LNCaP clone FGC (cell line): Measurements from ENCODE around the gene LMNA.

Experiments used
- DNase-seq: peaks from one replicate; pipeline ENCODE4 v3.0.0-alpha.2; 2011; ENCODE audit warnings: low read depth
- H3K4me3 ChIP-seq: 2 replicates; pipeline ENCODE4 v1.5.1; 2011; ENCODE audit warnings: mild to moderate bottlenecking, low read depth, low read length, control low read depth
- TF ChIP-seq, protein P1 (sequence below): IDR thresholded peaks from 2 replicates; pipeline ENCODE4 v1.5.1; 2012; ENCODE audit warnings: mild to moderate bottlenecking; ENCODE audit not compliant: control insufficient read depth, insufficient read depth; ENCODE audit errors: extremely low read depth

The LMNA gene

DNA sequence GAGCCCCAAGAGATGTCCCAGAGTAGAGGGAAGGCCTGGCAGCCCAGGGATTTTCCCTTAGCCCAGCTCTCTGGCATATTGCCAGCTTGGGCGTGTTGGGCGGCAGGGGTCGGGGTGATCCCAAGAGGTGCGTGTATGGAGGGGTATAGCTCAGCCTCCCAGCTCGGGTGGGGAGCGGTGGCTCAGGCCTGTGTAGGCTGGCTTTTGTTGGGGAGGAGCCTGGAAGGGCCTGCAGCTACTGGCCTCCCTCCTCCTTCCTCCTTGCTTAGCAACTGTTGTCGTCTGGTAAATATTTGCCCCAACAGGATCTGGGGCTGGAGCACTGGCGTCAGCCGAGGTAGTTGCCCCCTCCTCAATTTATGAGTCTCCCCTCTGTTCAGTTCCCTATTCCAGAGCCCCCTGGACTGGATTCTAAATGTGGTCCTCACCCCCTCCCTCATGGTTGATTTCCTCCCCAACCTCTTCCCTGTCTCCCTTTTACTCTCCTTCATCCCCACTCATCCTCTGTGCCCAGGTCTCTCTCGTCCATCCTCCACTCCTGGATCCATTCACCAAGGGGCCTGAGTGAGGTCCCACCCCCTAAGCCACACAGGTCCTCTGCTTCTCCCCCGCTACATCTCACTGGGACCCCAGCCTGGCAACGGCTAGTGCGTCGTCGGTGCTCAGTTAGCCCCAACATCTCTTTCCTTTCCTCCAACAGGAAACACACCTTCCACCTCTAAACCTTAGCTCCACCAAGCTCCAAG, 10.3 kb upstream of the LMNA start:
- DNase-seq, result peak; percentile 43
- H3K4me3 ChIP-seq, result no peak overlapping the region
- TF ChIP-seq, protein P1, sequence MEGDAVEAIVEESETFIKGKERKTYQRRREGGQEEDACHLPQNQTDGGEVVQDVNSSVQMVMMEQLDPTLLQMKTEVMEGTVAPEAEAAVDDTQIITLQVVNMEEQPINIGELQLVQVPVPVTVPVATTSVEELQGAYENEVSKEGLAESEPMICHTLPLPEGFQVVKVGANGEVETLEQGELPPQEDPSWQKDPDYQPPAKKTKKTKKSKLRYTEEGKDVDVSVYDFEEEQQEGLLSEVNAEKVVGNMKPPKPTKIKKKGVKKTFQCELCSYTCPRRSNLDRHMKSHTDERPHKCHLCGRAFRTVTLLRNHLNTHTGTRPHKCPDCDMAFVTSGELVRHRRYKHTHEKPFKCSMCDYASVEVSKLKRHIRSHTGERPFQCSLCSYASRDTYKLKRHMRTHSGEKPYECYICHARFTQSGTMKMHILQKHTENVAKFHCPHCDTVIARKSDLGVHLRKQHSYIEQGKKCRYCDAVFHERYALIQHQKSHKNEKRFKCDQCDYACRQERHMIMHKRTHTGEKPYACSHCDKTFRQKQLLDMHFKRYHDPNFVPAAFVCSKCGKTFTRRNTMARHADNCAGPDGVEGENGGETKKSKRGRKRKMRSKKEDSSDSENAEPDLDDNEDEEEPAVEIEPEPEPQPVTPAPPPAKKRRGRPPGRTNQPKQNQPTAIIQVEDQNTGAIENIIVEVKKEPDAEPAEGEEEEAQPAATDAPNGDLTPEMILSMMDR, result no peak

DNA sequence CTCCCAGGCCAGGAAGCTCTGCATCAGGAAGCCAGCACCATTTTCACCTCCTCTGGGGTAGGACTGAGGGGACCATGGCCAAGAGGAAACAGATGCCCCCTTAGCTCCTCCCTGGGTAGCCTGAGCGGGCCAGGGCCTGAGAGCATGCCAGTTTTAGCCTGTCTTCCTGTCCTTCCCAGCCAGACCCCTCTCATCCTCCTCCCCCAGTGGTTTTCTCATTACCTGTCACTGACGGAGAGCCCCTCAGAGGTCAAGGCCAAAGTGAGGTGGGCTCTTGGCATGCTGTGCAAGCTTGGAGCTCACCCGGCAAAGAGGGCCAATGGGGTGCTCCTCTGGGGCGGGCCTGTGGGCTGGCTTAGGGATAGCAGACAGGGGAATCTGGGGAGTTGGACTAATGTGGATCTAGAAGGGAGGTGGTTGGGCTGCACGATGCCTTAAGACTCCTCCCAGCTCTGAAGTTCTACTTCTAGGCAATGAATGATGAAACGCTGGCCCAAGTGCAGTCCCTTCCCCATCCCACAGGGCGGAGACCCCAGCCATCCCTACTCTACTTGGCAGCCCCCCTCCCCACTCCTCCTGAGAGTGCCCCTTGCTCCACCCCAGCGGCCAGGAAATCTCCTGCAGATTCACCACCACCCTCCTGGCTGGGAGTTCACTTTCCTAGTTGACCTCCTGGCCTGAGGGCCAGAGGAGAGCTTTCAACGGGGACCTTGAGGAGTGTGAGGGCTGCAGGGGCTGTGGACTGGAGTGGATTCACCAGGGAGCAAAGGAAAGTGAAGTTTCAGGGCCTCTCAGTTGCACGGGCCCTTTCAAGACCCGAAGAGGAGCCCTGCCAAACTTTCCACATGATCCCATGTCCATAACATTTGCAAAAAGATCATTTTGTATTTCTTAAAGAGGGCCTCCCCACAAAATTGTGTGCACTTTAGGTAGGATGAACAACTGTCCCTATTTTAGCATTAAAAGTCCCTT, 9.4 kb upstream of the LMNA start:
- DNase-seq, result no peak
- H3K4me3 ChIP-seq, result no peak overlapping the region
- TF ChIP-seq, protein P1, result no peak

DNA sequence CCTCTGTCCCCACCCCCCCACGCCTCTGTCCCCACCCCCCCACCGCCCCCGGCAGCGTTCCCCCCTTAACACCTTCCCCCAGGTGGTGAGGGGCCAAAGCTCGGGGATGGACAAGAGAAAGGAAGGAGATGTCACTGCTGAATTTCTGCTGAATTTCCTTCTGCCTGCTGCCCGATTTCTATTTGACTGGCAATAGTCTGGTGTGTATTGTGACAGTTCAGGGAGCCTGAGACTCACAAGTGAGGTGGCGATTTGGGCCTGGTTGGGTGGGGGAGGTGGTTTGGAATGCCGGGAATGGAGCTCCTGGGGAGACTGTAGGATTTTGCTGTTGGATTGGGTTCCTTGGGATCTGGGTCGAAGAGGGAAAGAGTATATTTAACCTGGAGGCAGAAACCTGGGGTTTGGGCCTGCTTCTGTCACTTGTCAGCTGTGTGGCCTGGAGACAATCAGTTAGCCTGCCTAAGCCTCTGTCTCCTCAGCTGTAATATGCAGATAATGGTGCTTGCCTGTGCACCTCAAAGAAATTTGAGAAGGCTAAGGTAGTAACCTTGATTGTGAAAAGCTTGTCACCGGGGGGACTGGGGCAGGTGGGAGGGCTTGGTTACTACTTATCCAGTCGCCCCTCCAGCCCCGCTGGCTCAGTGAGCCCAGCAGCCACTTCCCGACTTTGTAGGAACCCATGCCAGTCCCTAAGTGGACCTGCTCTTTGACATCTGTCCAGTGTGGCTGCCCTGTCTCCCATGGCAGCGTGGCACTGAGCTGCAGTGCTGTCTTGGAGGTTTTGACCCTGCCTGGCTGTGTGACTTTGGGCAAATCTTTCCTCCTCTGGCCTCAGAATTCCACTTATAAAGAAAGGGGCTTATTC, 7.7 kb upstream of the LMNA start:
- no peak overlapping the region for H3K4me3 ChIP-seq
- DNase-seq, result no peak
- TF ChIP-seq, protein P1, result no peak

DNA sequence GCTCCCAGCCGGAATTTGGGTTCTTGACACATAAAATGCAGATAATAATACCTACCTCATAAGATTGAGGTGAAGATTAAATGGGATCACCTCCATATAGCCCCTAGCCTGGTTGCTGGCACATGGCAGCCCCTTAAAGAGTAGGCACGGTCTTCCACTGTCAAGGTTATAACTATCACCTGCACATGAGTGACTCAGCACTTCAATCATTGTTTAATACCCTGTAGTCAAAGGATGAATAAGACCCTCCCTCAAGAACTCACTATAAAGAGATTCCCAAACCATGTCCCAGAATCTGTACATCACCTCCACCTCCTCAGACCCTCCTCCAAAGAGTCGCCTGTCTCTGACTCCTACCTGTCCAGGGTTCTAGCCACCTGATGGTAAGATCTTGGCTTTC, 6.5 kb upstream of the LMNA start:
- TF ChIP-seq, protein P1, result no peak

DNA sequence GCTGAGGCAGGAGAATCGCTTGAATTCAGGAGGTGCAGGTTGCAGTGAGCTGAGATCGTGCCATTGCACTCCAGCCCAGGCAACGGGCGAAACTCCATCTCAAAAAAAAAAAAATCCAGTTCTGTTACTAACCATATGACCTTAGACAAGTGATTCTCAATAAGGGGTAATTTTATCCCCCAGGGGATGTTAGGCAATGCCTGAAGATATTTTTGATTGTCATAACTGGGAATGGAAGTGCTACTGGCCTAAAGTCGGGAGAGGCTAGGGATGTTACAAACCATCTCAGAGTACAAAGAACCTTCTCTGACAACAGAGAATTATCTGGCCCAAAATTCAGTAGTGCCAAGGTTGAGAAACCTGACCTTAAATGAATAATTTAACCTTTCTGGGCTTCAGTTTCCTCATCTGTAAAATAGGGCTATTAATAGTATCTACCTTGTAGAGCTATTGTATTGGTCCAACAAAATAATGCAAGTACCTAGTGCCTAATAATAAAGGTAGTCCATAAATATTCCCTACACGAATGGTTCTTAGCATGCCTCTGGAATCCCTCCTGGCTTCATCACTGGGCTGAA, 5.8 kb upstream of the LMNA start:
- DNase-seq, result no peak
- TF ChIP-seq, protein P1, result no peak
- no peak overlapping the region for H3K4me3 ChIP-seq

More for the DNA sequence above, 6.5 kb upstream of the LMNA start:
- H3K4me3 ChIP-seq, result no peak overlapping the region
- DNase-seq, result no peak

DNA sequence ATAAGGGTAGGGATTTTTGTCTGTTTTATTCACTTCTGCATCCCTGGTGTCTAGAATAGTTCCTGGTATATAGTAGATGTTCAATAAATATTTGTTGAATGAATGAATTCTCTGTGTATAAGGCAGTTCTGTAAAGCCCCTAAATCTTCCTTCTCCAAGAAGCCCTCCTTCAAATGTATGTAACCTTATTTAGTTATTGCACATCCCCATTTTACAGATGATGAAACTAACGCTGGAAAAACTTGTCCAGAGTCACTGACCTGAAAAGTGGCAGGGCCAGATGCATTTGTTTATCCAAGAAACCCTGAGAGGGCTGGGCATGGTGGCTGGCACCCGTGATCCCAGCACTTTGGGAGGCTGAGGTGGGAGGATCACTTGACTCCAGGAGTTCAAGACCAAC, 4.3 kb upstream of the LMNA start:
- TF ChIP-seq, protein P1, result no peak
- DNase-seq, result no peak
- no peak overlapping the region for H3K4me3 ChIP-seq
